GM18502 (cell line): ENCODE results near the gene ARHGEF4.
"Not testable (repeated sequence)": the region's sequence is repeated elsewhere in the genome, so short reads cannot be mapped to it uniquely, and the experiment has no call there.

Source experiments
- ATAC-seq: cut with Tn5 transposase; IDR thresholded peaks from one replicate; pipeline ENCODE4 v1.9.1; 2021; ENCODE audit warnings: mild to moderate bottlenecking; ENCODE audit not compliant: unreplicated experiment, poor library complexity

Gene ARHGEF4

GRCh38 chr2:130878316-130878715 is 41.6 kb downstream of the ARHGEF4 start:
- ATAC-seq: no peak

- ATAC-seq: no peak
Measured at GRCh38 chr2:130878933-130879332, 42.2 kb downstream of the ARHGEF4 start.

GRCh38 chr2:130882111-130882690 is 45.5 kb downstream of the ARHGEF4 start:
- no peak for ATAC-seq

GRCh38 chr2:130882991-130883390 is 46.3 kb downstream of the ARHGEF4 start:
- no peak for ATAC-seq

- no peak for ATAC-seq
Measured at GRCh38 chr2:130883496-130883895, 46.8 kb downstream of the ARHGEF4 start.

- ATAC-seq: no peak
Measured at GRCh38 chr2:130884013-130884412, 47.3 kb downstream of the ARHGEF4 start.

- no peak for ATAC-seq
Measured at GRCh38 chr2:130884503-130884902, 47.8 kb downstream of the ARHGEF4 start.

GRCh38 chr2:130887643-130888042 is 50.9 kb downstream of the ARHGEF4 start:
- ATAC-seq: no peak

GRCh38 chr2:130890941-130891669 is 54.4 kb downstream of the ARHGEF4 start:
- no peak for ATAC-seq

- ATAC-seq: no peak
Measured at GRCh38 chr2:130891966-130892365, 55.3 kb downstream of the ARHGEF4 start.

GRCh38 chr2:130892793-130893785 is 56.4 kb downstream of the ARHGEF4 start:
- no peak for ATAC-seq

GRCh38 chr2:130894326-130894942 is 57.7 kb downstream of the ARHGEF4 start:
- ATAC-seq: no peak

- ATAC-seq: no peak
Measured at GRCh38 chr2:130896813-130897212, 60.1 kb downstream of the ARHGEF4 start.

GRCh38 chr2:130898553-130898952 is 61.8 kb downstream of the ARHGEF4 start:
- no peak for ATAC-seq

GRCh38 chr2:130899306-130899705 is 62.6 kb downstream of the ARHGEF4 start:
- ATAC-seq: no peak

- ATAC-seq: no peak
Measured at GRCh38 chr2:130901061-130901460, 64.3 kb downstream of the ARHGEF4 start.

- not testable (repeated sequence) for ATAC-seq
Measured at GRCh38 chr2:130901626-130902025, 64.9 kb downstream of the ARHGEF4 start.

- ATAC-seq: no peak
Measured at GRCh38 chr2:130908832-130909231, 72.1 kb downstream of the ARHGEF4 start.

- ATAC-seq: no peak
Measured at GRCh38 chr2:130910931-130911330, 74.2 kb downstream of the ARHGEF4 start.

- ATAC-seq: no peak
Measured at GRCh38 chr2:130911482-130911881, 74.8 kb downstream of the ARHGEF4 start.
